Omental fat pad (tissue), 4 donors: Measurements from ENCODE around the gene RAB3D. TPM values are rescaled to one million over a fixed set of nuclear protein-coding genes. Genes with fewer than 3 reads are reported as not detected.
"Not testable (repeated sequence)": the region's sequence is repeated elsewhere in the genome, so short reads cannot be mapped to it uniquely, and the experiment has no call there.

ENCODE experiments used
- ATAC-seq: fragments of 150-250 bp; one replicate; pipeline ENCODE4 v1.9.1; 2016; ENCODE audit warnings: mild to moderate bottlenecking, moderate library complexity; ENCODE audit not compliant: low FRiP score
- DNase-seq: peaks from one replicate; pipeline ENCODE4 v3.0.0-alpha.2; 2019; ENCODE audit warnings: low spot score
- total RNA-seq, 4 donors: library from RNA; depleted of rRNA; stranded (reverse); fragments of >200 nt; gene quantifications; one replicate each; pipeline ENCODE4 v1.1.0, GENCODE V29; 2016
- TF ChIP-seq, protein P1 (sequence below), 3 donors: fragments of 450-650 bp; IDR thresholded peaks; one replicate each; pipeline ENCODE4 v1.5.1; 2016 to 2017; ENCODE audit warnings: antibody characterized with exemption in 3 of 3, mild to moderate bottlenecking in 3 of 3, moderate library complexity in 2 of 3

Gene RAB3D
- total RNA-seq, 4 donors from 2014 or later = 8.6 to 33.3 (median 16.8) TPM

- no peak for DNase-seq
- TF ChIP-seq, protein P1, sequence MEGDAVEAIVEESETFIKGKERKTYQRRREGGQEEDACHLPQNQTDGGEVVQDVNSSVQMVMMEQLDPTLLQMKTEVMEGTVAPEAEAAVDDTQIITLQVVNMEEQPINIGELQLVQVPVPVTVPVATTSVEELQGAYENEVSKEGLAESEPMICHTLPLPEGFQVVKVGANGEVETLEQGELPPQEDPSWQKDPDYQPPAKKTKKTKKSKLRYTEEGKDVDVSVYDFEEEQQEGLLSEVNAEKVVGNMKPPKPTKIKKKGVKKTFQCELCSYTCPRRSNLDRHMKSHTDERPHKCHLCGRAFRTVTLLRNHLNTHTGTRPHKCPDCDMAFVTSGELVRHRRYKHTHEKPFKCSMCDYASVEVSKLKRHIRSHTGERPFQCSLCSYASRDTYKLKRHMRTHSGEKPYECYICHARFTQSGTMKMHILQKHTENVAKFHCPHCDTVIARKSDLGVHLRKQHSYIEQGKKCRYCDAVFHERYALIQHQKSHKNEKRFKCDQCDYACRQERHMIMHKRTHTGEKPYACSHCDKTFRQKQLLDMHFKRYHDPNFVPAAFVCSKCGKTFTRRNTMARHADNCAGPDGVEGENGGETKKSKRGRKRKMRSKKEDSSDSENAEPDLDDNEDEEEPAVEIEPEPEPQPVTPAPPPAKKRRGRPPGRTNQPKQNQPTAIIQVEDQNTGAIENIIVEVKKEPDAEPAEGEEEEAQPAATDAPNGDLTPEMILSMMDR (IDR thresholded peaks at IDR 0.05) = no peak
- ATAC-seq = no peak
Observed at GRCh38 chr19:11335449-11336146, 3.9 kb downstream of the RAB3D start.

- not testable (repeated sequence) for ATAC-seq, DNase-seq
Observed at GRCh38 chr19:11333838-11334237, 5.6 kb downstream of the RAB3D start.

DNA sequence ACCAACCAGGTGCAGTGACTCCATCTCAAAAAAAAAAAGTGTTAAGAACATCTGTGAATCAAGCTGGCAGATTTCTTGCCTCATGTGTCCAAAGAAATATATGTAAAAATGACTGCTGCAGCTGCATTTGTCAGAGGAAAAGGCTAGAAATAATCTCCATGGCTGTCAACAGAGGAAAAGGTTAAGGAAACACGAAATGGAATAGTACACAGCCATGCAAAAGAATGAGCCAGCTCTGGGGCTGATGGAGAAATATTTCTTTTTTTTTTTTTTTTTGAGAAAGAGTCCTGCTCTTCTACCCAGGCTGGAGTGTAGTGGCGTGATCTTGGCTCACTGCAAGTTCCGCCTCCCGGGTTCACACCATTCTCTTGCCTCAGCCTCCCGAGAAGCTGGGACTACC, 6.6 kb downstream of the RAB3D start:
- TF ChIP-seq, protein P1 (IDR thresholded peaks at IDR 0.05) = no peak

DNA sequence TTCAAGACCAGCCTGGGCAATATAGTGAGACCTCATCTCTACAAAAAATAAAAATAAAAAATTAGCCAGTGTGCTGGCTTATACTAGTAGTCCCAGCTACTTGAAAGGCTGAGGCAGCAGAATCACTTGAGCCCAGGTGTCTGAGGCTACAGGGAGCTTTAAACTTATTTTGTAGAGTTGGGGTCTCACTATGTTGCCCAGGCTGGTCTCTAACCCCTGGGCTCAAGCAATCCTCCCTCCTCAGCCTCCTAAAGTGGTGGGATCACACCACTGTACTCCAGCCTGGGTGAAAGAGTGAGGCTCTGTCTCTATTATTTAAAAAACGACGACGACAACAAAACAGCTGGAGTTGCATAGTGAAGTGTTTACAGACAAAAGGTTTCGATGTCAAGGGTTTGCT, 8.0 kb downstream of the RAB3D start:
- ATAC-seq (no peak), DNase-seq (no peak)

More for the DNA sequence above, 6.6 kb downstream of the RAB3D start:
- no peak for DNase-seq
- ATAC-seq = no peak

GRCh38 chr19:11330127-11330526, 9.3 kb downstream of the RAB3D start:
- no peak for ATAC-seq
- TF ChIP-seq, protein P1 (IDR thresholded peaks at IDR 0.05) = no peak
- DNase-seq = no peak

More for the DNA sequence above, 8.0 kb downstream of the RAB3D start:
- TF ChIP-seq, protein P1 (IDR thresholded peaks at IDR 0.05) = no peak

DNA sequence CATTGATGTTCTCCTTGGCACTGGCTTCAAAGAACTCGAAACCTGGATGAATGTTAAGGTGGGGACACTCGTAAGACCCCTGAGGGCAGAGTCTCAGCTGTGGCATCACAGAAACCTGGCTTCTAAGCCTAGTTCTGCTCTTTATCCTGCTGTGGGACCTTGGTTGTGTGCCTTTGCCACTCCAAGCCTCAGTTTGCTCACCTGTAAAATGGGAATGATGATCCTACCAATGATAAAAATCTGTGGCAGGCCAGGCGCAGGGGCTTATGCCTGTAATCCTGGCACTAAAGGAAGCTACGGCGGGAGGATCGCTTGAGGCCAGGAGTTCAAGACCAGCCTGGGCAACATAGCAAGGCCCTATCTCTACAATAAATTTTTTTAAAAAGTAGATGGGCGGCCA, 13.9 kb downstream of the RAB3D start:
- TF ChIP-seq, protein P1 (IDR thresholded peaks at IDR 0.05) = no peak
- DNase-seq = no peak
- no peak for ATAC-seq

DNA sequence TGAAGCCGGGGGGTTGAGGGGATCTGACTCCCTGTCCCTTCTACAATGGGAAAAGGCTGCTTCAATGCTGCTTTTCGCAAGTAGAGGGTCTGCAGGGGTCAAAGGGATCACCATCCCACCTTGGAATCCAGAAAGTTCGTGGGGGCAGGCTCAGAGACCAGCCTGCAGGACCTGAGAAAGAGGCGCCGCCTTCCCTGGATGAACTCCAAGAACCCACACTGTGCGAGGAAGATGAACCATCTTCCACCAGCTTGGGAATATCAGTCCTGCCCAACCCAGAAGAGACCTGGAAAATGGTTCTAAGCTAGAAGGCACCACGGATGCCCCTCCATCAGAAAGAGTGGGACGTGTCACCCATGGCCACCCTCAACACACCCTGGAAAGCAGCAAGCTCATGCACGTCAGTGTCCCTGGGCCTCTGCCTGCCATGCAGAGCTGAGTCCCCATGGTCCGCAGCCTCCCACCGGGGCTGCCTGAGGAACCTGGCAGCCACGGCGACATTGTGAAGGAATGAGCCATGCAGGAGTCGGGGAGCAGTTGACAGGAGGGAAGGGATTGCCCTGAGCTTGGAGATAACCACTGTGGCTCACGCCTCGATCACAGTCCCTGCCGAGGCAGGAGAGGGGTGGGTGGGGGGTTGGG, 14.6 kb downstream of the RAB3D start:
- DNase-seq (no peak), ATAC-seq (no peak)
- TF ChIP-seq, protein P1 (IDR thresholded peaks at IDR 0.05) = no peak
